ENCODE measurements around the gene ARHGAP10. TPM values are rescaled to one million over a fixed set of nuclear protein-coding genes. Genes with fewer than 3 reads are reported as not detected.

Gene ARHGAP10
- total RNA-seq, 2 experiments from 2014 or later: 6.1 to 6.2 TPM

DNA sequence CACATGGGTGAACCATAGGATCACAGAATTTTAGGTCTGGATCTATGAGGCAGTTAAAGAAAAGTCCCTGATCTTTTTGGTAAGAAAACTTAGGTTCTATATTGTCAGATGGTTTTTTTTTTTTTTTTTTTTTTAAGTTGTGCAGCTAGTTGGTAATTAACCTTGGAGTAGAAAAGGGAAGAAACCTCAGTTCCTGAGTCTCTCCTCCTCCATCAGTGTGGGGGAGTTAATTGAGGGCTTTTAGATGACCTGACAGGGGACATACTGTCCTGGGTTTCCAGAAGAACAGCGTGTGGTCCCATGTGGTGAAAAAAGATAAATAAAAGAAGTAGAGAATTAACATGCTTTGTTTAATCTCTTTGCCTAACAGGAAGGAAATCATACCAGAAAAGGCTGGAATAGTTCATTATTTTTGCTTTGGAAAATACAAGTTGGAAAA lies 123.7 kb downstream of the ARHGAP10 start:
- Mint-ChIP-seq H3K4me1 (no peaks in the 10 kb centered on the region), H3K4me3 (no peak overlapping the region), H3K36me3 (ENCODE audit: low read depth) (no peaks in the 10 kb centered on the region), H3K9me3 (ENCODE audit: low read depth) (no peaks in the 10 kb centered on the region), H3K27me3 (no peaks in the 10 kb centered on the region), H3K27ac (no peak overlapping the region)
- ATAC-seq: no peak
- intact Hi-C loops (cut with DNase I, micrococcal nuclease): no loop called here
- DNase-seq: no peak
- POLR2A ChIA-PET: no interaction called here
- CTCF ChIA-PET: interaction anchor here (0.6 to 0.7 kb wide), 2 partner anchors 68 to 218 kb away, joined by 3 to 4 read pairs; no protein-coding TSS in a partner anchor

DNA sequence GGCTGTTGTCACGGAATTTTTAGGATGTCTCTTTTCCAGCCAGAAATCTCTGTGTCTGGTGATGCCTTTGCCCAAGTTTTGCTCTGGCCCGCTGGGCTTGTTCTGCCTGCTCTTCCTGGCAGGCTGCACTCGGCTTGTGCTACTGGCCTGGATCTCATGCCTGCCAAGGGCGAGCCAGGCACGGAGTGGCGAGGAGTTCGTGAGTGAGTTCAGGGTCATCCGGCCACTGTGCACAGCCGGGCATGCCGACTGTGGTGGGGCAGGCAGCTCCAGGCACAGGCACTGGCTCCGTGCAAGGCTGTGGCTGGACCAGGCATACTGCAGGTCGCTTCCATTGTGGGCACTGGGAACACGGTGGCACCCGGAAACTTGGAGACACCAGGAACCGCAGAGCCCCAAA lies 129.1 kb downstream of the ARHGAP10 start:
- Mint-ChIP-seq H3K27ac (no peak overlapping the region), H3K27me3 (no peaks in the 10 kb centered on the region), H3K4me3 (no peak overlapping the region), H3K9me3 (ENCODE audit: low read depth) (no peaks in the 10 kb centered on the region), H3K4me1 (no peaks in the 10 kb centered on the region), H3K36me3 (ENCODE audit: low read depth) (no peaks in the 10 kb centered on the region)
- no peak for DNase-seq
- intact Hi-C loops (cut with DNase I, micrococcal nuclease): no loop called here
- ChIA-PET POLR2A (no interaction called here), CTCF (interaction anchor here (1.0 kb wide), 1 partner anchor 177 kb away, joined by 3 read pairs; no protein-coding TSS in a partner anchor)
- no peak for ATAC-seq

DNA sequence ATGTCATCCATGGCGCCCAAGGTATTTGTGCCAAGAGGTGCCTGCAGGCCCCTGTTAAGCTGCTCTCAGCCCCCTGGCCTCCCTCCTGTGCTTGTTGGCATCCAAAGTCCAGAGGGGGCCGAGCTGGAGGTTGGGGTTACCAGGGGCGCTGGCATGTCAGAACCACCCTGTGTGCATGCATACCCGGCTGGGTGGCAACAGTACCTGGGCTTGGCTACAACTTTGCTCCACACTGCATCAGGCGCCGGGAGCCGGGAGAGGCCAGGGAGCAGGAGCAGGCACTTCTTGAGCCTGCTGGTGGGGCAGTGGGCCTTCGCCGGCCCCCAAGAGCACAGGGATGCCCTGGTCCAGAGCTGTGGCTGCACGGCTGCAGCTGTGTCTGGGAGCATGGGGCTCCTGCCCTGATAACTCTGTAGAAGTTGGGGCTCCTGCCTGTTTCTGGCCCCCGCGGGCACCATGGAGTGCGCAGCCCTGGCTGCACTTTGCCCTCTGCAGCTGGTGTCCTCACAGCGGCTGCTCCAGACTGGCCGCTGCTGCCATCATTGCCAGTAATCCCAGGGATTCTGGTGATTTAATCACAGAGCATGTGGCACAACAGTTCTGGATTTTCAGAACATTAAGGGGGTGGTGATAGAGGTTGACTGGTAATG lies 130.3 kb downstream of the ARHGAP10 start:
- intact Hi-C loops (cut with DNase I, micrococcal nuclease): no loop called here
- DNase-seq (no peak), ATAC-seq (no peak)
- Mint-ChIP-seq H3K27me3 (no peaks in the 10 kb centered on the region), H3K36me3 (ENCODE audit: low read depth) (no peaks in the 10 kb centered on the region), H3K4me1 (no peaks in the 10 kb centered on the region), H3K27ac (no peak overlapping the region), H3K9me3 (ENCODE audit: low read depth) (no peaks in the 10 kb centered on the region), H3K4me3 (no peak overlapping the region)
- POLR2A ChIA-PET: no interaction called here
- CTCF ChIA-PET: interaction anchor here (1.0 to 1.1 kb wide), 2 partner anchors 9 to 179 kb away, joined by 3 read pairs; no protein-coding TSS in a partner anchor

DNA sequence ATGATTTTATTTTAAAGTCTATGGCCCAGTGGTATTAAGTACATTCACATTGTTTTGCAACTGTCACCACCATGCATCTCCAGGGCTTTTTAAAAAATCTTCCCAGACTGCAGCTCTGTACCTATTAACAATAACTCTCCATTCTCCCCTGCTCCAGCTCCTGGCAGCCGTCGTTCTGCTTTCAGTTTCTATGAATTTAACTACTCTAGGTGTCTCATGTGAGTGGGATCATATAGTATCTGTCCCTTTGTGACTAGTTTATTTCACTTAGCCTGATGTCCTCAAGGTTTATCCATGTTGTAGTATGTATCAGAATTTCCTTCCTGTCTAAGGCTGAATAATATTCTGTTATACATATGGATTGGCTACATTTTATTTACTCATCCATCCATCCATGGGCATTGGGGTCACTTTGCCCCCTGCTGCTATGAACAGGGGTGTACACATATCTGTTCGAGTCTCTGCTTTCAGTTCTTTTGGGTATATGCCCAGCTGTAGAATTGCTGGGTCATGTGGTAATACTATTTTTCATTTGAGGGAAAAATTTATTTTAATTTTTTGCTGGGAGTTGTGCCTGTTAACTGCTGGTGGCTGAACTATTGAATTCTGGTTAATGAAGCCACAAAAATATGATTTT lies 131.3 kb downstream of the ARHGAP10 start:
- H3K36me3 Mint-ChIP-seq (ENCODE audit: low read depth): no peaks in the 10 kb centered on the region
- DNase-seq (no peak), ATAC-seq (peak; percentile 48)
- ChIA-PET CTCF (interaction anchor here (0.6 to 4.3 kb wide), 5 partner anchors 8 to 161 kb away, joined by 3 to 39 read pairs (median 5); no protein-coding TSS in a partner anchor), POLR2A (no interaction called here)
- intact Hi-C loops (cut with DNase I, micrococcal nuclease): no loop called here
- H3K4me1 Mint-ChIP-seq: no peaks in the 10 kb centered on the region
- no peaks in the 10 kb centered on the region for H3K9me3 Mint-ChIP-seq (ENCODE audit: low read depth)
- no peaks in the 10 kb centered on the region for H3K27me3 Mint-ChIP-seq
- H3K27ac Mint-ChIP-seq: no peak overlapping the region
- H3K4me3 Mint-ChIP-seq: no peak overlapping the region

DNA sequence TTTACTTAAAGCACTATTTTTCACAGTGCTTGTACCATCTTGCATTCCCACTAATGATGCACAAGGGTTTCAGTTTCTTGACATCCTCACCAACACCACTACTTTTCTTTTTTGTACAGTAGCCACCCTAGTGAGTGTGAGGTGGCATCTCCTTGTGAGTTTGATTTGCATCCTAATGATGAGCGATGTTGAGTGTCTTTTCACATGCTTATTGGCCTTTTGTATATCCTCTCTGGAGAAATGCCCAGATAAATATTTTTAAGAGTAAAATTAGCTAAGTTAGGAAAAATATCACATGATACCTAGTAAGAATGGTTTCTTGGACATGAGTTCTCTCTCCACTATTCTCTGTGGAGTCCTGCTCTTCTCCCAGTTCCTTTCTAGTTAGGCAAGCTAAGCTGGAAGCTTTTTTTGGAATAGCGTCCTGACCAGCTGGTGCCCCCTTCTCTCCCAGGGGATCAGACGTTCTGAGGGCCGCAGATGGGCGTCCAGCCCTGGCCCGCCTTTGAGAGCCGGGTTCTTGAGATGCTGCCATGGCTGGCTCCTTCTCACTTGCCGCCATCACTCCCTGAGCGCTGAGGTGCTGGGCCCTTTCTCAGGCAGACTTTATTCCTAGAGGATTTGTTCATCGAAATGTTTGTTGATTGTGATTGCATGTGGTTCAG lies 132.1 kb downstream of the ARHGAP10 start:
- Mint-ChIP-seq H3K36me3 (ENCODE audit: low read depth) (no peaks in the 10 kb centered on the region), H3K9me3 (ENCODE audit: low read depth) (no peaks in the 10 kb centered on the region), H3K27me3 (no peaks in the 10 kb centered on the region), H3K27ac (no peak overlapping the region), H3K4me3 (no peak overlapping the region), H3K4me1 (no peaks in the 10 kb centered on the region)
- CTCF ChIA-PET: interaction anchor here (0.7 to 4.5 kb wide), 9 partner anchors 18 to 487 kb away, joined by 3 to 76 read pairs (median 6); partner anchors contain the start of gene PRMT9
- ATAC-seq: no peak
- no peak for DNase-seq
- intact Hi-C loops (cut with DNase I, micrococcal nuclease): no loop called here
- POLR2A ChIA-PET: no interaction called here

DNA sequence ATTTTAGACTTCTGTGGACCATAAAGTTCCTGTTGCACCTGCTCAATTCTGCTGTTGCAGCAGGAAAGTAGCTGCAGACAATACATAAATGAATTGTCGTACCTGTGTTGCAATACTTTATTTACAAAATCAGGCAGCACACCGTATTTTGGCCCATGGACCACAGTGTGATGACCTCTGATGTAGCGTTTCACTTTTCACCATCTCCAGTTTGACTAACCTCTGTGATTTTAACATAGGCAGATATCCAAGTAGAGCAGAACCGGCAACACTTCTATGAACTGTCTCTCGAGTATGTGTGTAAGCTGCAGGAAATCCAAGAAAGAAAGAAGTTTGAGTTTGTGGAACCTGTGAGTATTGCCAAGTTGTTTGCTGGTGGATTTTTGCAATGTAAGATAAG lies 132.7 kb downstream of the ARHGAP10 start:
- no peak overlapping the region for H3K4me3 Mint-ChIP-seq
- no peaks in the 10 kb centered on the region for H3K9me3 Mint-ChIP-seq (ENCODE audit: low read depth)
- DNase-seq (no peak), ATAC-seq (no peak)
- H3K4me1 Mint-ChIP-seq: no peaks in the 10 kb centered on the region
- no peaks in the 10 kb centered on the region for H3K36me3 Mint-ChIP-seq (ENCODE audit: low read depth)
- intact Hi-C loops (cut with DNase I, micrococcal nuclease): loop anchor here (1.0 to 5.0 kb wide), 2 partner anchors 248 to 267 kb away; no protein-coding TSS in a partner anchor
- CTCF ChIA-PET: interaction anchor here (0.5 to 4.5 kb wide), 19 partner anchors 16 to 487 kb away, joined by 3 to 76 read pairs (median 5); partner anchors contain the start of genes PRMT9 and TMEM184C
- no peaks in the 10 kb centered on the region for H3K27me3 Mint-ChIP-seq
- H3K27ac Mint-ChIP-seq: no peak overlapping the region
- POLR2A ChIA-PET: no interaction called here

DNA sequence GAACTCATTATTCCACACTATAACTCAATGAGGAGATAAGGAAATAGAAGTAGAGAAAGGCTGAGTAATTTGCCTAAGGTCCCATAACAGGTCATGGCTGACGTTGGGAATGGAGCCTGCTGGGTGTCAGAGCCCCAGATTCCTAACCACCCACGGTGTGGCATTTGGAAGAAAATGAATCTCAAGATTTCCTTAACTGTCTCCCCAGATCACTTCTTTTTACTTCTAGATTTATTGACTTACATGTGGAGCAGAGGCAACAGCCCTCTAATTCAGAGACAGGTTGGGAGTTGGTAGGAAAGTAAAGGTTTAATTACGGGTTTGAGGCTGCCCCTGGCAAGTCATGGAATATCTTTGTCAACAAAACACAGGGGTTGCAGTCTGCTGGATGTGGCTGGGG lies 134.0 kb downstream of the ARHGAP10 start:
- no peak for DNase-seq
- ChIA-PET POLR2A (no interaction called here), CTCF (interaction anchor here (0.9 to 4.5 kb wide), 38 partner anchors 8 to 374 kb away, joined by 3 to 76 read pairs (median 10); partner anchors contain the start of genes ARHGAP10, PRMT9 and TMEM184C)
- Mint-ChIP-seq H3K27ac (no peak overlapping the region), H3K9me3 (ENCODE audit: low read depth) (no peaks in the 10 kb centered on the region), H3K36me3 (ENCODE audit: low read depth) (no peaks in the 10 kb centered on the region), H3K4me1 (no peaks in the 10 kb centered on the region), H3K27me3 (no peaks in the 10 kb centered on the region), H3K4me3 (no peak overlapping the region)
- ATAC-seq: no peak
- intact Hi-C loops (cut with DNase I, micrococcal nuclease): loop anchor here (1.0 to 5.0 kb wide), 9 partner anchors 133 to 705 kb away; partner anchors contain the start of genes ARHGAP10 (in 1 of the 2) and PRMT9 (in 1 of the 2)

DNA sequence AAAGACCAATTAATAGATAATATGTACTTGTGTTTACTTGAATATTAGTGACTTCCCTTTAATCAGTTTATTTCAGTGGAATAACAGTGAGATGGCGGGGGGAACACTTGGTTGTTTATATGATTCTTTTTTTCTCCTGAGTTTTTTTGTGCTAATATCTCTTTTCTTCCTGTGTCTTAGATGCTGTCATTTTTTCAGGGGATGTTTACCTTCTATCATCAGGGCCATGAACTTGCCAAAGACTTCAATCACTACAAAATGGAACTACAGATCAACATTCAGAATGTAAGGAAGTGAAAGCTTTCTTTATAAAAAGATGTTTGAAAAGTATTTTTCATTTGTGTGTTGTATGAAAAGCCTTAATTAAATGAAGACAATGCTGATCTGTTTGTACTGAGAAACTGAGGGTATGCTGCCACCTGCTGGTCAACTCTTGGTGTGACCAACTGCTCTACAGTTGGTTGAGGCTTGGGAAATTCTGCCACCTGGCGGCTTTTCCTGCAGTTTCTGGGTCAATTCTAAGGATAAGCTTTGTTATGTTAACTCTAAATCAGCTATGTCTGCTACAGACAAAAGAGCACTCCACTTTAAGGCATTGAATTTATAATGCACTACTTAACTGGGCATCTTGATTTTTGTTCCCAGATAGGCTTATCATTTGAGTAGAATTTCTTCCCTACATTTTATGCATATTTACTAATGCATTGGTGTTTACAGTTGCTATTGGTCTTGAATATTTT lies 134.8 kb downstream of the ARHGAP10 start:
- intact Hi-C loops (cut with DNase I, micrococcal nuclease): loop anchor here (1.0 to 5.0 kb wide), 8 partner anchors 134 to 706 kb away; partner anchors contain the start of genes ARHGAP10 (in 1 of the 2) and PRMT9 (in 1 of the 2)
- H3K27me3 Mint-ChIP-seq: no peaks in the 10 kb centered on the region
- ChIA-PET CTCF (interaction anchor here (0.6 to 4.5 kb wide), 92 partner anchors 9 to 1560 kb away, joined by 3 to 76 read pairs (median 5); partner anchors contain the start of genes ARHGAP10, PRMT9 and TMEM184C), POLR2A (interaction anchor here (0.6 to 0.8 kb wide), 2 partner anchors 210 to 477 kb away, joined by 3 read pairs; no protein-coding TSS in a partner anchor)
- no peak overlapping the region for H3K4me3 Mint-ChIP-seq
- no peaks in the 10 kb centered on the region for H3K36me3 Mint-ChIP-seq (ENCODE audit: low read depth)
- ATAC-seq (peak; percentile 92), DNase-seq (peak; percentile 96)
- no peaks in the 10 kb centered on the region for H3K9me3 Mint-ChIP-seq (ENCODE audit: low read depth)
- no peak overlapping the region for H3K27ac Mint-ChIP-seq
- H3K4me1 Mint-ChIP-seq: no peaks in the 10 kb centered on the region

DNA sequence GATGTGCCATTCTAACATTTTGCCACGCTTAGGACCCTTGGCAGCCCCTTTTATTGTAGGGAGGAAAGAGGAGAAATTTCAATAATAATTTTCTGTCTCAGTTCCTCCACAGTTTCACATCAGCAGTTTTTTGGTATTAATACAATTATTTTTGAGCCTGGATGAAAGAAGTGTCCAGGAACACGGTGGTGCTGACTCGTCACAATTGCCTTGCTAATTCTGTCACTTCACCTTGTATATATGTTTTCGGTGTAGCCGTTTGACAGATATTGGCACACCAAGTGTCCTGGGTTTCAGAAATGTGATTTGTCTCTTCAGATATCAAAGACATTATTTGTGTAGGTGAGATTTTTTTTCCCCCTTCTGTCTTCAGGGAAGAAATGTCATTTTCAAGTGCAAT lies 142.2 kb downstream of the ARHGAP10 start:
- intact Hi-C loops (cut with DNase I, micrococcal nuclease): no loop called here
- ChIA-PET POLR2A (no interaction called here), CTCF (no interaction called here)
- peaks cover 8% of the 10 kb centered on the region for H3K36me3 Mint-ChIP-seq (ENCODE audit: low read depth)
- H3K4me1 Mint-ChIP-seq: no peaks in the 10 kb centered on the region
- H3K27ac Mint-ChIP-seq: no peak overlapping the region
- no peaks in the 10 kb centered on the region for H3K27me3 Mint-ChIP-seq
- DNase-seq: no peak
- no peak overlapping the region for H3K4me3 Mint-ChIP-seq
- no peak for ATAC-seq
- H3K9me3 Mint-ChIP-seq (ENCODE audit: low read depth): no peaks in the 10 kb centered on the region

DNA sequence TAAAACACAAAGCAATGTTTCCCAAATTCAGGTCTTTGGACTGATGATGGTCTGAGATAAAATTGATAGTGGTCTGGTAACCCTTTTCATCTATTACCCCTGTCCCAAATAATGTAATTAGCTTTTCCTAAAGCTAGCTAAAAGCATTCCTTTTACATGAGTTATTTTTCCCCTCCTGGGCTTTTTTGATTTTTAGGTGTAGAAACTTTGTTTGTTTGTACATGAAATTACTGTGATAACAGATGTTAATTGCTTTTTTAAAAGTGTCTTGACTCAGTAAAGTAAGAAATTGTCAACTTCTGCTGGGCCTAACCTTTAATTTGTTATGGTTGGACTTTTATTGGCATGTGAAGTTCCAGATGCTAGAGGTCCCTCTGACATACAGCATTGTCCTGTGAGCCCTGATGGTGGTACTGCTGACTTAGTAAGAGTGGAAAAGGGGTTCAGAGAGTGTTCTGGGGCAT lies 145.5 kb downstream of the ARHGAP10 start:
- Mint-ChIP-seq H3K27ac (no peak overlapping the region), H3K36me3 (ENCODE audit: low read depth) (peaks cover 11% of the 10 kb centered on the region), H3K4me1 (no peaks in the 10 kb centered on the region), H3K4me3 (no peak overlapping the region), H3K27me3 (no peaks in the 10 kb centered on the region), H3K9me3 (ENCODE audit: low read depth) (no peaks in the 10 kb centered on the region)
- ChIA-PET CTCF (interaction anchor here (5.1 kb wide), 1 partner anchor 10 kb away, joined by 32 read pairs; no protein-coding TSS in a partner anchor), POLR2A (no interaction called here)
- DNase-seq (no peak), ATAC-seq (no peak)
- intact Hi-C loops (cut with DNase I, micrococcal nuclease): no loop called here

DNA sequence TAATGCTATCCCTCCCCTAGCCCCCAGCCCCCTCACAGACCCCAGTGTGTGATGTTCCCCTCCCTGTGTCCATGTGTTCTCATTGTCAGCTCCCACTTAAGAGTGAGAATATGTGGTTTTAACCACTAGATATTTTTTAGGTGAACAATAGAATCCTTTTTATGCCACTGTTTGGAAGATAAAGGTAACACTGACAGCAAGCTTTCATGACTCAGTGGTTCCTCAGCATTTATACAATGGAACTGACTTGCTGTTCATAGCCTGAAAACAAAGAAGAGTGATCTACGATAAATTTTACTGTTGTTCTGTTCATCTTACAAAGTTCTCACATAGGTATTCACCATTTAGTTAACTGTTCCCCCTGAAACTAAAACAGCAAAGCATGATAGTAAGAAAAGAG lies 147.8 kb downstream of the ARHGAP10 start:
- POLR2A ChIA-PET: no interaction called here
- Mint-ChIP-seq H3K4me1 (no peaks in the 10 kb centered on the region), H3K27ac (no peak overlapping the region), H3K4me3 (no peak overlapping the region), H3K27me3 (no peaks in the 10 kb centered on the region), H3K9me3 (ENCODE audit: low read depth) (peaks cover 3% of the 10 kb centered on the region), H3K36me3 (ENCODE audit: low read depth) (peaks cover 19% of the 10 kb centered on the region)
- CTCF ChIA-PET: interaction anchor here (5.1 kb wide), 1 partner anchor 12 kb away, joined by 32 read pairs; no protein-coding TSS in a partner anchor
- intact Hi-C loops (cut with DNase I, micrococcal nuclease): no loop called here
- ATAC-seq (no peak), DNase-seq (no peak)
